Activated T-cell treated with anti-CD3 and anti-CD28 coated beads, Interleukin-2, amount 50 U/mL, for 72 hours (primary cell): ENCODE measurements around the gene CDK13. TPM values are rescaled to one million over a fixed set of nuclear protein-coding genes. Genes with fewer than 3 reads are reported as not detected.

ENCODE experiments used
- ATAC-seq, 2 donors: fragments of 150-1000 bp; cut with Tn5 transposase; replicated peaks in 1 of 2; 2 replicates each; pipeline ENCODE4 v1.10.0; 2021; ENCODE audit warnings: moderate library complexity in 2 of 2, mild to moderate bottlenecking in 1 of 2
- DNase-seq, 2 donors: peaks; one replicate each; pipeline ENCODE4 v3.0.0; 2021 to 2022; ENCODE audit warnings: mixed read lengths in 1 of 2
- H3K27ac Mint-ChIP-seq: one replicate; pipeline ENCODE4 v1.8.0; 2022; ENCODE audit warnings: mild to moderate bottlenecking, moderate library complexity, mixed read lengths
- H3K27me3 Mint-ChIP-seq: one replicate; pipeline ENCODE4 v1.8.0; 2022; ENCODE audit warnings: low read depth, mixed read lengths
- H3K36me3 Mint-ChIP-seq, 2 donors: one replicate each; pipeline ENCODE4 v1.8.0; 2022; ENCODE audit warnings: mixed read lengths in 2 of 2, mild to moderate bottlenecking in 1 of 2; ENCODE audit not compliant: insufficient read depth in 2 of 2
- H3K4me1 Mint-ChIP-seq: one replicate; pipeline ENCODE4 v1.8.0; 2022; ENCODE audit warnings: low read depth, mixed read lengths
- H3K4me3 Mint-ChIP-seq, 2 donors: one replicate each; pipeline ENCODE4 v1.8.0; 2022; ENCODE audit warnings: mild to moderate bottlenecking in 2 of 2, mixed read lengths in 2 of 2, moderate library complexity in 2 of 2
- H3K9me3 Mint-ChIP-seq, 2 donors: one replicate each; pipeline ENCODE4 v1.8.0; 2022; ENCODE audit warnings: mixed read lengths in 2 of 2
- total RNA-seq, 2 donors: library from RNA; stranded (reverse); gene quantifications; one replicate each; pipeline ENCODE4 v1.2.3, GENCODE V29; 2022

CDK13 gene
- total RNA-seq, 2 donors from 2014 or later = 47.6 to 48.2 TPM

GRCh38 chr7:39926111-39926510 is 23.9 kb upstream of the CDK13 start:
- Mint-ChIP-seq H3K27me3 (no peaks in the 10 kb centered on the region), H3K36me3 (no peaks in the 10 kb centered on the region), H3K27ac (no peak overlapping the region), H3K4me1 (no peaks in the 10 kb centered on the region), H3K4me3 (no peak overlapping the region), H3K9me3 (no peaks in the 10 kb centered on the region)
- no peak for DNase-seq
- no peak for ATAC-seq

- H3K27me3 Mint-ChIP-seq = no peaks in the 10 kb centered on the region
- ATAC-seq (no peak), DNase-seq (no peak)
- H3K4me1 Mint-ChIP-seq = no peaks in the 10 kb centered on the region
- no peak overlapping the region for H3K4me3 Mint-ChIP-seq
- no peaks in the 10 kb centered on the region for H3K36me3 Mint-ChIP-seq
- no peaks in the 10 kb centered on the region for H3K9me3 Mint-ChIP-seq
- H3K27ac Mint-ChIP-seq = no peak overlapping the region
Measured at GRCh38 chr7:39927018-39927417, 23.0 kb upstream of the CDK13 start.

- DNase-seq (no peak), ATAC-seq (no peak)
- Mint-ChIP-seq H3K9me3 (no peaks in the 10 kb centered on the region), H3K4me3 (no peak overlapping the region), H3K27me3 (no peaks in the 10 kb centered on the region), H3K4me1 (no peaks in the 10 kb centered on the region), H3K36me3 (no peaks in the 10 kb centered on the region), H3K27ac (no peak overlapping the region)
Measured at GRCh38 chr7:39934132-39934531, 15.9 kb upstream of the CDK13 start.

- DNase-seq = no peak
- ATAC-seq = no peak
- H3K9me3 Mint-ChIP-seq = no peaks in the 10 kb centered on the region
- no peaks in the 10 kb centered on the region for H3K27me3 Mint-ChIP-seq
- no peaks in the 10 kb centered on the region for H3K4me1 Mint-ChIP-seq
- H3K36me3 Mint-ChIP-seq = no peaks in the 10 kb centered on the region
- no peak overlapping the region for H3K27ac Mint-ChIP-seq
- H3K4me3 Mint-ChIP-seq = no peak overlapping the region
Measured at GRCh38 chr7:39936761-39937160, 13.3 kb upstream of the CDK13 start.

- Mint-ChIP-seq H3K27ac (no peak overlapping the region), H3K27me3 (no peaks in the 10 kb centered on the region), H3K36me3 (no peaks in the 10 kb centered on the region), H3K4me3 (no peak overlapping the region), H3K9me3 (no peaks in the 10 kb centered on the region), H3K4me1 (no peaks in the 10 kb centered on the region)
- ATAC-seq (no peak), DNase-seq (no peak)
Measured at GRCh38 chr7:39937366-39938153, 12.5 kb upstream of the CDK13 start.

GRCh38 chr7:39942883-39943282 is 7.2 kb upstream of the CDK13 start:
- Mint-ChIP-seq H3K9me3 (no peaks in the 10 kb centered on the region), H3K4me1 (peaks cover 6% of the 10 kb centered on the region), H3K27me3 (no peaks in the 10 kb centered on the region), H3K27ac (no peak overlapping the region), H3K4me3 (no peak overlapping the region), H3K36me3 (no peaks in the 10 kb centered on the region)
- DNase-seq (no peak), ATAC-seq (no peak)

GRCh38 chr7:39946693-39947092 is 3.4 kb upstream of the CDK13 start:
- Mint-ChIP-seq H3K36me3 (peaks cover 3% of the 10 kb centered on the region in 2 donors), H3K4me1 (peaks cover 15% of the 10 kb centered on the region), H3K4me3 (no peak overlapping the region), H3K27me3 (no peaks in the 10 kb centered on the region), H3K27ac (no peak overlapping the region), H3K9me3 (no peaks in the 10 kb centered on the region)
- ATAC-seq = no peak
- DNase-seq = no peak

GRCh38 chr7:39948375-39948955 is 1.6 kb upstream of the CDK13 start:
- DNase-seq (peak in 1 of 2 donors; percentile 18), ATAC-seq (no peak)
- Mint-ChIP-seq H3K36me3 (peaks cover 6 to 8% of the 10 kb centered on the region in 2 donors), H3K27me3 (no peaks in the 10 kb centered on the region), H3K4me1 (peaks cover 20% of the 10 kb centered on the region), H3K27ac (peak overlapping the region; percentile 100), H3K4me3 (peak overlapping the region; percentile 95 to 99), H3K9me3 (no peaks in the 10 kb centered on the region)

- Mint-ChIP-seq H3K4me3 (peak overlapping the region; percentile 95 to 99), H3K27me3 (no peaks in the 10 kb centered on the region), H3K27ac (peak overlapping the region; percentile 100), H3K36me3 (peaks cover 6 to 8% of the 10 kb centered on the region in 2 donors), H3K9me3 (no peaks in the 10 kb centered on the region), H3K4me1 (peaks cover 27% of the 10 kb centered on the region)
- ATAC-seq (peak; percentile 77 to 78), DNase-seq (peak; percentile 98)
Measured at GRCh38 chr7:39948956-39949928, 814 bp upstream of the CDK13 start.

GRCh38 chr7:39950473-39951225 is 593 bp downstream of the CDK13 start:
- ATAC-seq = no peak

GRCh38 chr7:39951226-39952194 is 1.5 kb downstream of the CDK13 start:
- ATAC-seq = peak; percentile 32
- peaks cover 49% of the 10 kb centered on the region for H3K4me1 Mint-ChIP-seq

More at GRCh38 chr7:39950473-39951225, 593 bp downstream of the CDK13 start:
- Mint-ChIP-seq H3K27me3 (no peaks in the 10 kb centered on the region), H3K4me3 (peak overlapping the region; percentile 85 to 95), H3K9me3 (no peaks in the 10 kb centered on the region), H3K36me3 (peaks cover 6 to 8% of the 10 kb centered on the region in 2 donors), H3K4me1 (peaks cover 41% of the 10 kb centered on the region), H3K27ac (peak overlapping the region; percentile 68)
- peak; percentile 60 to 63 for DNase-seq

More at GRCh38 chr7:39951226-39952194, 1.5 kb downstream of the CDK13 start:
- Mint-ChIP-seq H3K4me3 (peak overlapping the region; percentile 85 to 99), H3K36me3 (peaks cover 6 to 8% of the 10 kb centered on the region in 2 donors), H3K27me3 (no peaks in the 10 kb centered on the region), H3K27ac (peak overlapping the region; percentile 95), H3K9me3 (no peaks in the 10 kb centered on the region)
- DNase-seq = peak; percentile 78 to 85
